GM23338 (cell line): Measurements from ENCODE around the gene ABHD17A.

ENCODE experiments used
- CTCF ChIP-seq, 2 experiments: fragments of 200-600 bp in 1 of 2; sonication (generic) in 1 of 2; conservative IDR thresholded peaks; 2 replicates each; pipeline versions ENCODE4 v1.5.1 to v1.6.1; 2016 to 2017; ENCODE audit warnings: antibody characterized with exemption in 2 of 2, low read depth in 2 of 2, mild to moderate bottlenecking in 2 of 2, moderate library complexity in 1 of 2
- EZH2 ChIP-seq: fragments of 200-600 bp; sonication (generic); IDR thresholded peaks from one replicate; pipeline ENCODE4 v1.8.0; 2017; ENCODE audit warnings: antibody characterized with exemption, mild to moderate bottlenecking, low read depth; ENCODE audit not compliant: unreplicated experiment
- POLR2AphosphoS5 ChIP-seq: IDR thresholded peaks from 2 replicates; pipeline ENCODE4 v1.6.1; 2016; ENCODE audit warnings: antibody characterized with exemption, low read depth
- REST ChIP-seq: IDR thresholded peaks from one replicate; pipeline ENCODE4 v1.6.1; 2018; ENCODE audit warnings: antibody characterized with exemption; ENCODE audit not compliant: unreplicated experiment

- peak; percentile 15; the same call in 1 of the 2 replicates for TF ChIP-seq POLR2AphosphoS5
- peak; percentile 52 to 77 for TF ChIP-seq CTCF (conservative IDR thresholded peaks at IDR 0.05; ENCODE audit: low read depth in 2 of 2)
- no peak for TF ChIP-seq REST
- no peak for TF ChIP-seq EZH2
Observed at GRCh38 chr19:1864480-1865171, 20.7 kb downstream of the ABHD17A start.
